Measurements from ENCODE around the gene DNAJC27. TPM values are rescaled to one million over a fixed set of nuclear protein-coding genes. Genes with fewer than 3 reads are reported as not detected.

Gene DNAJC27
- total and polyA plus RNA-seq, 2 of the 13 experiments (the other 11 are each of a cell fraction or from before 2014, with no cell fraction given) = 3.1 to 3.7 TPM

DNA sequence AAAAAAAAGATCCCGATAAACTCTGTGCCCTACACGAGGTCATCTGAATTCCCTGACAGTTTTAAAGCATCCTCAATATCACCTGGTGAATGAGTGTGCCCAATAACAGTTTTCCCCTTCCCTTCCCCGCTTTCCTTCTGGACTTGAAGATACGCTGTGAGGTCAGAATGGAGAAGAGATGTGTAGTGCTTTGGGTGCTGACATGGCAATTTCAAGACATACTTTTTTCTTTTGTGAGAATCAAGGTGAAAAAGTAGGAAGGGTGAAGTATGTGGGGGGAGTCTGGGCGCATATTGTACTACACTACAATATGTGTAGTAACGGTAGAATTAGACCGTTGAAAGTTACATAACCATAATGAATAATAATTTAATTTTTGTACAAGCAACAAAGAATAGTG is 21.7 kb downstream of the DNAJC27 start:
- H2AFZ ChIP-seq (ENCODE audit: low read length) = no peak overlapping the region
- H3K27me3 ChIP-seq (ENCODE audit: control insufficient read depth in 1 of 2, insufficient read depth in 2 of 2, low read length in 2 of 2) = no peaks in the 10 kb centered on the region
- H3K4me3 ChIP-seq (replicated peaks in 1 of 3; ENCODE audit: insufficient read depth in 1 of 3, low read depth in 2 of 3, low read length in 3 of 3) = no peak overlapping the region
- intact Hi-C loops (cut with micrococcal nuclease; ENCODE audit: unreplicated experiment) (no loop called here), in situ Hi-C loops (cut with HindIII; ENCODE audit: extremely low pct_ligation_motif_present, low pct_unique_long_range_greater_than_20kb) (no loop called here)
- ATAC-seq = no peak
- H3K36me3 ChIP-seq (replicated peaks in 1 of 2; ENCODE audit: control insufficient read depth in 1 of 2, insufficient read depth in 2 of 2, low read length in 2 of 2) = peaks cover 4 to 43% of the 10 kb centered on the region in 2 experiments
- no peaks in the 10 kb centered on the region for H3K4me1 ChIP-seq (ENCODE audit: insufficient read depth, low read length)
- H3K9ac ChIP-seq (ENCODE audit: insufficient read depth, low read depth, low read length) = no peak overlapping the region
- peaks cover 1% of the 10 kb centered on the region; the same call in 1 of the 2 replicates for H3K9me3 ChIP-seq (ENCODE audit: low read length)
- ChIA-PET POLR2A (no interaction called here), CTCF (ENCODE audit: low intra/inter-chr PET ratio, low total read pairs) (no interaction called here)
- no peak overlapping the region for H3K27ac ChIP-seq (ENCODE audit: extremely low read length, insufficient read depth, low read length)
- no peak for FAIRE-seq
- 95% methylated on average over 7 of the region's 7 CpGs for WGBS (ENCODE audit: low lambda C conversion rate)
- BruUV-seq (replicated peaks) = no TSS peak
- no peaks in the 10 kb centered on the region; the same call in 1 of the 2 replicates for H4K20me1 ChIP-seq (ENCODE audit: insufficient read depth, low read length)
- H3K4me2 ChIP-seq (ENCODE audit: low read depth, low read length) = no peak overlapping the region
- TF ChIP-seq MAFK (conservative IDR thresholded peaks at IDR 0.05 in 1 of 2, IDR thresholded peaks at IDR 0.05 in 1 of 2; ENCODE audit: low read length in 2 of 2) (peak; percentile 94 to 95), PREB (CRISPR knock-in tag; IDR thresholded peaks at IDR 0.05) (no peak), ARID3A (IDR thresholded peaks at IDR 0.05; ENCODE audit: low read depth, low read length) (no peak), IRF1 (CRISPR knock-in tag; IDR thresholded peaks at IDR 0.05; ENCODE audit: low read depth) (no peak), ZNF335 (CRISPR knock-in tag; IDR thresholded peaks at IDR 0.05) (no peak), ATAD3A (CRISPR knock-in tag; IDR thresholded peaks at IDR 0.05) (no peak), MAFF (IDR thresholded peaks at IDR 0.05; ENCODE audit: low read depth, low read length) (peak; percentile 91), LRRFIP1 (CRISPR knock-in tag; conservative IDR thresholded peaks at IDR 0.05) (no peak)
- no peaks in the 10 kb centered on the region for H3K79me2 ChIP-seq (ENCODE audit: insufficient read depth, low read length)
- DNase-seq (ENCODE audit: low spot score) = no peak
